HG03064 (cell line): Measurements from ENCODE around the gene CRACR2B.

Experiments
- ATAC-seq: cut with Tn5 transposase; IDR thresholded peaks from one replicate; pipeline ENCODE4 v1.9.1; 2021; ENCODE audit warnings: low read depth; ENCODE audit not compliant: unreplicated experiment

CRACR2B gene

GRCh38 chr11:863910-864827, 36.5 kb downstream of the CRACR2B start:
- ATAC-seq: no peak

- ATAC-seq: no peak
Measured at GRCh38 chr11:864898-865297, 37.2 kb downstream of the CRACR2B start.

- no peak for ATAC-seq
Measured at GRCh38 chr11:865462-866430, 38.0 kb downstream of the CRACR2B start.

GRCh38 chr11:866481-866880, 38.8 kb downstream of the CRACR2B start:
- no peak for ATAC-seq

GRCh38 chr11:867856-868358, 40.2 kb downstream of the CRACR2B start:
- ATAC-seq: no peak

GRCh38 chr11:868394-868793, 40.7 kb downstream of the CRACR2B start:
- no peak for ATAC-seq

- no peak for ATAC-seq
Measured at GRCh38 chr11:868802-869201, 41.1 kb downstream of the CRACR2B start.

GRCh38 chr11:869399-870126, 41.8 kb downstream of the CRACR2B start:
- no peak for ATAC-seq

- ATAC-seq: no peak
Measured at GRCh38 chr11:870127-870413, 42.4 kb downstream of the CRACR2B start.

GRCh38 chr11:870418-870817, 42.7 kb downstream of the CRACR2B start:
- no peak for ATAC-seq

GRCh38 chr11:871472-871871, 43.8 kb downstream of the CRACR2B start:
- no peak for ATAC-seq

GRCh38 chr11:872799-873198, 45.1 kb downstream of the CRACR2B start:
- ATAC-seq: no peak

GRCh38 chr11:873706-874105, 46.0 kb downstream of the CRACR2B start:
- no peak for ATAC-seq

- no peak for ATAC-seq
Measured at GRCh38 chr11:875203-875602, 47.5 kb downstream of the CRACR2B start.

- ATAC-seq: no peak
Measured at GRCh38 chr11:875769-876301, 48.1 kb downstream of the CRACR2B start.

- ATAC-seq: no peak
Measured at GRCh38 chr11:876545-876944, 48.8 kb downstream of the CRACR2B start.

GRCh38 chr11:877565-877964, 49.8 kb downstream of the CRACR2B start:
- ATAC-seq: no peak

GRCh38 chr11:880447-880846, 52.7 kb downstream of the CRACR2B start:
- no peak for ATAC-seq
